Spinal cord (tissue), 4 donors: ENCODE measurements around the gene PLAAT4. TPM values are rescaled to one million over a fixed set of nuclear protein-coding genes. Genes with fewer than 3 reads are reported as not detected.

Source experiments
- polyA plus RNA-seq, 2 donors: library from polyadenylated mRNA; unstranded; fragments of 120-200 nt; gene quantifications; one replicate each; pipeline ENCODE4 v1.2.1, GENCODE V29; 2013; ENCODE audit not compliant: insufficient read length in 2 of 2
- total RNA-seq, 2 donors: library from RNA; depleted of rRNA in 1 of 2; stranded (reverse); fragments of 120-200 nt in 1 of 2; fragments of >200 nt in 1 of 2; gene quantifications; one replicate each; pipeline versions ENCODE4 v1.2.3 to v1.2.4, GENCODE V29; 2013 to 2014

Gene PLAAT4
- total and polyA plus RNA-seq, 4 donors: 11.6 to 45.3 (median 13.6) TPM

Other genes with a start within 250 kb of the PLAAT4 start
- gene SLC22A9, start 167.0 kb upstream of the PLAAT4 start, total RNA-seq: under 1 TPM in 1 of 2 donors, not detected in 1; 0.10 TPM
- under 1 TPM; 0.06 to 0.11 TPM for gene SLC22A9, start 167.0 kb upstream of the PLAAT4 start, polyA plus RNA-seq
- gene PLAAT5, start 45.6 kb upstream of the PLAAT4 start, total RNA-seq: 1 to 10 TPM; 4.4 to 7.0 TPM
- 1 to 10 TPM; 4.4 to 5.5 TPM for gene PLAAT5, start 45.6 kb upstream of the PLAAT4 start, polyA plus RNA-seq
- gene LGALS12, start 30.7 kb upstream of the PLAAT4 start, total RNA-seq: under 1 TPM; 0.66 to 0.99 TPM
- gene LGALS12, start 30.7 kb upstream of the PLAAT4 start, polyA plus RNA-seq: under 1 TPM in 1 of 2 donors, not detected in 1; 0.12 TPM
- under 1 TPM in 1 of 2 donors, not detected in 1; 0.28 TPM for gene PLAAT2, start 26.6 kb downstream of the PLAAT4 start, total RNA-seq
- under 1 TPM; 0.35 to 0.72 TPM for gene PLAAT2, start 26.6 kb downstream of the PLAAT4 start, polyA plus RNA-seq
- gene PLAAT3, start 77.6 kb downstream of the PLAAT4 start, total RNA-seq: 10 to 100 TPM; 40.0 to 43.5 TPM
- gene PLAAT3, start 77.6 kb downstream of the PLAAT4 start, polyA plus RNA-seq: 10 to 100 TPM; 46.7 to 50.0 TPM
- gene ATL3, start 134.6 kb downstream of the PLAAT4 start, total RNA-seq: 10 to 100 TPM; 56.1 to 74.7 TPM
- gene ATL3, start 134.6 kb downstream of the PLAAT4 start, polyA plus RNA-seq: 10 to 100 TPM; 14.0 to 14.5 TPM
- 100 to 1,000 TPM; 147 to 398 TPM for gene RTN3, start 144.7 kb downstream of the PLAAT4 start, total RNA-seq
- gene RTN3, start 144.7 kb downstream of the PLAAT4 start, polyA plus RNA-seq: 100 to 1,000 TPM; 696 to 805 TPM
- gene ZFTA, start 232.0 kb downstream of the PLAAT4 start, total RNA-seq: 10 to 100 TPM; 10.7 to 33.8 TPM
- 10 to 100 TPM; 32.7 to 35.2 TPM for gene ZFTA, start 232.0 kb downstream of the PLAAT4 start, polyA plus RNA-seq